PC-3 (cell line): Measurements from ENCODE around the gene NUPR1. TPM values are rescaled to one million over a fixed set of nuclear protein-coding genes. Genes with fewer than 3 reads are reported as not detected.

Source experiments
- ATAC-seq: fragments of 200-7000 bp; cut with Tn5 transposase; 2 replicates; pipeline ENCODE4 v1.9.1; 2020; ENCODE audit warnings: mild to moderate bottlenecking, moderate library complexity
- BruUV-seq: library from RNA; stranded (reverse); fragments of 400-500 nt; replicated peaks from 2 replicates; lab custom pipeline; 2021; lab: Mats Ljungman, UMichigan
- CTCF ChIA-PET: fragments of 300-600 bp; sonication (Branson Sonifier 250); formaldehyde crosslinking; loops from one replicate; lab custom pipeline; 2022; ENCODE audit warnings: antibody characterized with exemption; lab: Charles Lee
- POLR2A ChIA-PET: fragments of 300-600 bp; sonication (Branson Sonifier 250); formaldehyde crosslinking; loops from one replicate; lab custom pipeline; 2022; ENCODE audit warnings: antibody characterized with exemption; ENCODE audit not compliant: unreplicated experiment; lab: Charles Lee
- DNase-seq: peaks from one replicate; pipeline ENCODE4 v3.0.0-alpha.2; 2015
- H2AFZ ChIP-seq: fragments of 300-600 bp; sonication (generic); 2 replicates; pipeline ENCODE4 v1.6.0; 2016; ENCODE audit warnings: antibody characterized with exemption, low read length
- H3F3A ChIP-seq: fragments of 300-600 bp; sonication (generic); one replicate; pipeline ENCODE4 v1.6.0; 2017; ENCODE audit warnings: antibody characterized with exemption, low read length, control low read depth, mild to moderate bottlenecking; ENCODE audit not compliant: unreplicated experiment
- H3K27ac ChIP-seq: fragments of 300-600 bp; sonication (generic); 2 replicates; pipeline ENCODE4 v1.5.1; 2016; ENCODE audit warnings: mild to moderate bottlenecking, low read length
- H3K27me3 ChIP-seq: fragments of 300-600 bp; sonication (generic); 2 replicates; pipeline ENCODE4 v1.6.1; 2016; ENCODE audit warnings: low read length, mixed read lengths
- H3K36me3 ChIP-seq: fragments of 300-600 bp; sonication (generic); 2 replicates; pipeline ENCODE4 v1.6.1; 2016; ENCODE audit warnings: low read depth, mixed run types, low read length, mixed read lengths
- H3K4me1 ChIP-seq: fragments of 300-600 bp; sonication (generic); 2 replicates; pipeline ENCODE4 v1.5.1; 2016; ENCODE audit warnings: low read length; ENCODE audit not compliant: insufficient read depth
- H3K4me2 ChIP-seq: fragments of 300-600 bp; sonication (generic); 2 replicates; pipeline ENCODE4 v1.6.0; 2016; ENCODE audit warnings: low read length
- H3K4me3 ChIP-seq: fragments of 300-600 bp; sonication (generic); 2 replicates; pipeline ENCODE4 v1.5.1; 2016; ENCODE audit warnings: mild to moderate bottlenecking, low read length, mixed read lengths
- H3K79me2 ChIP-seq: fragments of 300-600 bp; sonication (generic); 2 replicates; pipeline ENCODE4 v1.6.1; 2017; ENCODE audit warnings: low read length, mixed read lengths
- H3K9ac ChIP-seq: fragments of 300-600 bp; sonication (generic); 2 replicates; pipeline ENCODE4 v1.6.0; 2016; ENCODE audit warnings: mild to moderate bottlenecking, low read length
- H3K9me2 ChIP-seq: fragments of 300-600 bp; sonication (generic); replicated peaks from 2 replicates; pipeline ENCODE4 v1.6.1; 2016; ENCODE audit warnings: mixed run types, low read length, mixed read lengths
- H3K9me3 ChIP-seq: fragments of 300-600 bp; sonication (generic); 2 replicates; pipeline ENCODE4 v1.6.1; 2016; ENCODE audit warnings: low read length, mixed read lengths
- H4K20me1 ChIP-seq: fragments of 300-600 bp; sonication (generic); 2 replicates; pipeline ENCODE4 v1.6.1; 2016; ENCODE audit warnings: low read length, mixed read lengths
- EZH2 ChIP-seq: fragments of 300-600 bp; sonication (generic); IDR thresholded peaks from one replicate; pipeline ENCODE4 v1.6.1; 2017; ENCODE audit warnings: antibody characterized with exemption, mild to moderate bottlenecking, low read length; ENCODE audit not compliant: unreplicated experiment
- EZH2phosphoT487 ChIP-seq: fragments of 300-600 bp; sonication (generic); IDR thresholded peaks from 2 replicates; pipeline ENCODE4 v1.6.1; 2018; ENCODE audit warnings: mild to moderate bottlenecking, antibody characterized with exemption, low read length, borderline replicate concordance
- intact Hi-C: fragments of 100-400 bp; cut with micrococcal nuclease; formaldehyde crosslinking; loops from 2 replicates; pipeline ENCODE4 v1.9.0; 2023
- total RNA-seq: library from RNA; depleted of rRNA; stranded (reverse); fragments of >200 nt; gene quantifications from 2 replicates; pipeline ENCODE4 v1.2.3, GENCODE V29; 2014
- TF ChIP-seq, protein P1 (sequence below): fragments of 300-600 bp; sonication (generic); conservative IDR thresholded peaks from 2 replicates; pipeline ENCODE4 v1.5.1; 2017; ENCODE audit warnings: antibody characterized with exemption, low read depth, mild to moderate bottlenecking, low read length

Gene NUPR1
- total RNA-seq, 1 experiment from 2014 or later: 16.5 TPM

- DNase-seq (no peak), ATAC-seq (no peak)
- Histone ChIP-seq H3K9me3 (no peaks in the 10 kb centered on the region), H3K27me3 (no peaks in the 10 kb centered on the region), H3K9me2 (no peaks in the 10 kb centered on the region), H3K27ac (no peak overlapping the region), H3K79me2 (no peaks in the 10 kb centered on the region), H3K4me1 (peaks cover 4% of the 10 kb centered on the region; the same call in 1 of the 2 replicates), H3K4me2 (no peak overlapping the region), H2AFZ (no peak overlapping the region), H3K4me3 (no peak overlapping the region), H3K9ac (no peak overlapping the region), H3F3A (no peaks in the 10 kb centered on the region), H4K20me1 (no peaks in the 10 kb centered on the region), H3K36me3 (no peaks in the 10 kb centered on the region)
- BruUV-seq: no TSS peak
- POLR2A ChIA-PET: no interaction called here
- intact Hi-C loops: no loop called here
- TF ChIP-seq EZH2phosphoT487 (no peak), EZH2 (no peak)
- TF ChIP-seq, protein P1, sequence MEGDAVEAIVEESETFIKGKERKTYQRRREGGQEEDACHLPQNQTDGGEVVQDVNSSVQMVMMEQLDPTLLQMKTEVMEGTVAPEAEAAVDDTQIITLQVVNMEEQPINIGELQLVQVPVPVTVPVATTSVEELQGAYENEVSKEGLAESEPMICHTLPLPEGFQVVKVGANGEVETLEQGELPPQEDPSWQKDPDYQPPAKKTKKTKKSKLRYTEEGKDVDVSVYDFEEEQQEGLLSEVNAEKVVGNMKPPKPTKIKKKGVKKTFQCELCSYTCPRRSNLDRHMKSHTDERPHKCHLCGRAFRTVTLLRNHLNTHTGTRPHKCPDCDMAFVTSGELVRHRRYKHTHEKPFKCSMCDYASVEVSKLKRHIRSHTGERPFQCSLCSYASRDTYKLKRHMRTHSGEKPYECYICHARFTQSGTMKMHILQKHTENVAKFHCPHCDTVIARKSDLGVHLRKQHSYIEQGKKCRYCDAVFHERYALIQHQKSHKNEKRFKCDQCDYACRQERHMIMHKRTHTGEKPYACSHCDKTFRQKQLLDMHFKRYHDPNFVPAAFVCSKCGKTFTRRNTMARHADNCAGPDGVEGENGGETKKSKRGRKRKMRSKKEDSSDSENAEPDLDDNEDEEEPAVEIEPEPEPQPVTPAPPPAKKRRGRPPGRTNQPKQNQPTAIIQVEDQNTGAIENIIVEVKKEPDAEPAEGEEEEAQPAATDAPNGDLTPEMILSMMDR: no peak
- CTCF ChIA-PET: no interaction called here
Measured at GRCh38 chr16:28503470-28504259, 35.1 kb downstream of the NUPR1 start.

DNA sequence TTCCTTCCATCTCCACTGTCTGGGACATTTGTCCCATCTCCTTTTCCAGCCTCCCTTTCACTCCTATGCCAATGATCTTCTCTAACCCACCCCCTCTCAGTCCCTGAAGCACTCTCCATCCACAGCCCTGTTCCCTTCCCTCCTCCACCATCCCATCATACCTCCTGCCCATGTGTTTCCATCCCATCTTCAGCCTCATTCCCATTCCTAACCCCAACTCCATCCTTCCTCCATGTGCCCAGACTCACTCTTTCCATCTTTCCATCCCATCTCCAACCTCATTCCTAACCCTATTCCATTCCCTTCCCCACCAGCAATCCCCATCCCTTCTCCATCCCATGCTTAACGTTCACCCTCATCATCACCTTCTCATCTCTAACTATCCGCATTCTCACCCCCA, 36.5 kb downstream of the NUPR1 start:
- peaks cover 4% of the 10 kb centered on the region; the same call in 1 of the 2 replicates for H3K4me1 ChIP-seq
- H3K9ac ChIP-seq: no peak overlapping the region
- H3K9me2 ChIP-seq: no peaks in the 10 kb centered on the region
- H3K4me2 ChIP-seq: no peak overlapping the region
- H3K9me3 ChIP-seq: no peaks in the 10 kb centered on the region
- CTCF ChIA-PET: no interaction called here
- intact Hi-C loops: no loop called here
- H3K4me3 ChIP-seq: no peak overlapping the region
- no peaks in the 10 kb centered on the region for H3F3A ChIP-seq
- no peak for TF ChIP-seq EZH2
- TF ChIP-seq, protein P1: no peak
- TF ChIP-seq EZH2phosphoT487: no peak
- H2AFZ ChIP-seq: no peak overlapping the region
- H3K36me3 ChIP-seq: no peaks in the 10 kb centered on the region
- no peaks in the 10 kb centered on the region for H3K79me2 ChIP-seq
- no TSS peak for BruUV-seq
- POLR2A ChIA-PET: no interaction called here
- DNase-seq: no peak
- H3K27me3 ChIP-seq: no peaks in the 10 kb centered on the region
- ATAC-seq: no peak
- no peaks in the 10 kb centered on the region for H4K20me1 ChIP-seq
- no peak overlapping the region for H3K27ac ChIP-seq
